ENCODE results near the gene DENND1A. TPM values are rescaled to one million over a fixed set of nuclear protein-coding genes. Genes with fewer than 3 reads are reported as not detected.

DENND1A gene
- total RNA-seq, 4 donors from 2014 or later, result 19.2 to 26.9 (median 24.0) TPM

GRCh38 chr9:123505496-123505895, 424.4 kb downstream of the DENND1A start:
- TF ChIP-seq EP300 (IDR thresholded peaks at IDR 0.05) (no peak), POLR2A (IDR thresholded peaks at IDR 0.05; ENCODE audit: low read depth) (no peak), POLR2AphosphoS5 (IDR thresholded peaks at IDR 0.05) (no peak), CTCF (IDR thresholded peaks at IDR 0.05) (no peak)
- no peak overlapping the region for H3K27ac ChIP-seq (replicated peaks in 1 of 4)
- intact Hi-C loops (cut with DNase I), result no loop called here

GRCh38 chr9:123500336-123500735, 429.6 kb downstream of the DENND1A start:
- DNase-seq (ENCODE audit: extremely low spot score), result no peak
- no peak for TF ChIP-seq POLR2A (IDR thresholded peaks at IDR 0.05; ENCODE audit: low read depth)
- intact Hi-C loops (cut with DNase I), result no loop called here
- H3K27ac ChIP-seq (replicated peaks in 1 of 4), result no peak overlapping the region
- 89% methylated on average over 3 of the region's 3 CpGs for WGBS
- no peaks in the 10 kb centered on the region for H3K9me3 ChIP-seq
- no peaks in the 10 kb centered on the region for H3K4me1 ChIP-seq
- H3K36me3 ChIP-seq, result no peaks in the 10 kb centered on the region
- no peak overlapping the region for H3K4me3 ChIP-seq
- H3K27me3 ChIP-seq, result no peaks in the 10 kb centered on the region

More at GRCh38 chr9:123505496-123505895, 424.4 kb downstream of the DENND1A start:
- no peak for DNase-seq (ENCODE audit: extremely low spot score)
- Histone ChIP-seq H3K36me3 (no peaks in the 10 kb centered on the region), H3K4me1 (peaks cover 0 to 4% (median 0%) of the 10 kb centered on the region in 4 donors), H3K4me3 (no peak overlapping the region), H3K27me3 (no peaks in the 10 kb centered on the region), H3K9me3 (no peaks in the 10 kb centered on the region)
- WGBS, result 78% methylated on average over 7 of the region's 7 CpGs

- Histone ChIP-seq H3K36me3 (no peaks in the 10 kb centered on the region), H3K4me1 (no peaks in the 10 kb centered on the region), H3K27ac (replicated peaks in 1 of 4) (no peak overlapping the region), H3K9me3 (no peaks in the 10 kb centered on the region), H3K4me3 (no peak overlapping the region), H3K27me3 (no peaks in the 10 kb centered on the region)
- intact Hi-C loops (cut with DNase I), result no loop called here
- DNase-seq (ENCODE audit: extremely low spot score), result no peak
- TF ChIP-seq CTCF (IDR thresholded peaks at IDR 0.05), result no peak
- TF ChIP-seq POLR2AphosphoS5 (IDR thresholded peaks at IDR 0.05), result no peak
- TF ChIP-seq POLR2A (IDR thresholded peaks at IDR 0.05; ENCODE audit: low read depth), result no peak
- TF ChIP-seq EP300 (IDR thresholded peaks at IDR 0.05), result no peak
- 100% methylated on average over 1 of the region's 1 CpG for WGBS
Measured at GRCh38 chr9:123497830-123498229, 432.1 kb downstream of the DENND1A start.

GRCh38 chr9:123495731-123496130, 434.2 kb downstream of the DENND1A start:
- Histone ChIP-seq H3K36me3 (no peaks in the 10 kb centered on the region), H3K4me3 (no peak overlapping the region), H3K27me3 (no peaks in the 10 kb centered on the region), H3K4me1 (no peaks in the 10 kb centered on the region), H3K27ac (replicated peaks in 1 of 4) (no peak overlapping the region), H3K9me3 (no peaks in the 10 kb centered on the region)
- 98% methylated on average over 7 of the region's 7 CpGs for WGBS
- DNase-seq (ENCODE audit: extremely low spot score), result no peak
- no peak for TF ChIP-seq EP300 (IDR thresholded peaks at IDR 0.05)
- TF ChIP-seq POLR2AphosphoS5 (IDR thresholded peaks at IDR 0.05), result no peak
- TF ChIP-seq POLR2A (IDR thresholded peaks at IDR 0.05; ENCODE audit: low read depth), result no peak
- no peak for TF ChIP-seq CTCF (IDR thresholded peaks at IDR 0.05)
- intact Hi-C loops (cut with DNase I), result no loop called here

GRCh38 chr9:123493627-123494026, 436.3 kb downstream of the DENND1A start:
- intact Hi-C loops (cut with DNase I), result no loop called here
- H3K27ac ChIP-seq (replicated peaks in 1 of 4), result no peak overlapping the region
- no peak overlapping the region for H3K4me3 ChIP-seq
- no peaks in the 10 kb centered on the region for H3K9me3 ChIP-seq
- 81% methylated on average over 8 of the region's 8 CpGs for WGBS
- DNase-seq (ENCODE audit: extremely low spot score), result no peak
- H3K36me3 ChIP-seq, result no peaks in the 10 kb centered on the region
- H3K4me1 ChIP-seq, result no peaks in the 10 kb centered on the region
- H3K27me3 ChIP-seq, result no peaks in the 10 kb centered on the region
- TF ChIP-seq CTCF (IDR thresholded peaks at IDR 0.05) (no peak), POLR2AphosphoS5 (IDR thresholded peaks at IDR 0.05) (no peak), EP300 (IDR thresholded peaks at IDR 0.05) (no peak), POLR2A (IDR thresholded peaks at IDR 0.05; ENCODE audit: low read depth) (no peak)
